Gastrocnemius medialis (tissue), 4 donors: ENCODE data around the gene LYPLA2.
"Not testable (repeated sequence)": the region's sequence is repeated elsewhere in the genome, so short reads cannot be mapped to it uniquely, and the experiment has no call there.

ENCODE experiments used
- POLR2A ChIP-seq, 2 donors: fragments of 450-650 bp; IDR thresholded peaks; one replicate each; pipeline ENCODE4 v1.6.1; 2017; ENCODE audit warnings: antibody characterized with exemption in 2 of 2, mild to moderate bottlenecking in 2 of 2, moderate library complexity in 2 of 2
- TF ChIP-seq, protein P1 (sequence below), 5 experiments: fragments of 450-650 bp in 3 of 5; fragments of 200-600 bp in 2 of 5; sonication (generic) in 2 of 5; IDR thresholded peaks in 4 of 5; conservative IDR thresholded peaks in 1 of 5; 1 replicate in 4 of 5; 2 replicates in 1 of 5; pipeline ENCODE4 v1.5.1; 2016 to 2019; ENCODE audit warnings: antibody characterized with exemption in 5 of 5, mild to moderate bottlenecking in 3 of 5, moderate library complexity in 3 of 5

- TF ChIP-seq, protein P1, sequence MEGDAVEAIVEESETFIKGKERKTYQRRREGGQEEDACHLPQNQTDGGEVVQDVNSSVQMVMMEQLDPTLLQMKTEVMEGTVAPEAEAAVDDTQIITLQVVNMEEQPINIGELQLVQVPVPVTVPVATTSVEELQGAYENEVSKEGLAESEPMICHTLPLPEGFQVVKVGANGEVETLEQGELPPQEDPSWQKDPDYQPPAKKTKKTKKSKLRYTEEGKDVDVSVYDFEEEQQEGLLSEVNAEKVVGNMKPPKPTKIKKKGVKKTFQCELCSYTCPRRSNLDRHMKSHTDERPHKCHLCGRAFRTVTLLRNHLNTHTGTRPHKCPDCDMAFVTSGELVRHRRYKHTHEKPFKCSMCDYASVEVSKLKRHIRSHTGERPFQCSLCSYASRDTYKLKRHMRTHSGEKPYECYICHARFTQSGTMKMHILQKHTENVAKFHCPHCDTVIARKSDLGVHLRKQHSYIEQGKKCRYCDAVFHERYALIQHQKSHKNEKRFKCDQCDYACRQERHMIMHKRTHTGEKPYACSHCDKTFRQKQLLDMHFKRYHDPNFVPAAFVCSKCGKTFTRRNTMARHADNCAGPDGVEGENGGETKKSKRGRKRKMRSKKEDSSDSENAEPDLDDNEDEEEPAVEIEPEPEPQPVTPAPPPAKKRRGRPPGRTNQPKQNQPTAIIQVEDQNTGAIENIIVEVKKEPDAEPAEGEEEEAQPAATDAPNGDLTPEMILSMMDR (IDR thresholded peaks at IDR 0.05 in 4 of 5, conservative IDR thresholded peaks at IDR 0.05 in 1 of 5) = not testable (repeated sequence)
- not testable (repeated sequence) for TF ChIP-seq POLR2A (IDR thresholded peaks at IDR 0.05)
Measured at GRCh38 chr1:23794732-23795182, 3.8 kb downstream of the LYPLA2 start.
